Renal cortex interstitium (tissue), 11 donors: ENCODE measurements around the gene LCN2. TPM values are rescaled to one million over a fixed set of nuclear protein-coding genes. Genes with fewer than 3 reads are reported as not detected.
"Not testable (repeated sequence)": the region's sequence is repeated elsewhere in the genome, so short reads cannot be mapped to it uniquely, and the experiment has no call there.

Experiments used
- DNase-seq, 11 donors: peaks; one replicate each; pipeline ENCODE4 v3.0.0-alpha.2; 2013; ENCODE audit warnings: low read depth in 9 of 11, low spot score in 4 of 11; ENCODE audit errors: extremely low read depth in 1 of 11
- polyA plus RNA-seq, 3 donors: library from polyadenylated mRNA; unstranded; fragments of 120-200 nt; gene quantifications; one replicate each; pipeline ENCODE4 v1.2.1, GENCODE V29; 2013; ENCODE audit not compliant: insufficient read length in 3 of 3

The LCN2 gene
- polyA plus RNA-seq, 3 donors = 1.2 to 1.3 (median 1.2) TPM

DNA sequence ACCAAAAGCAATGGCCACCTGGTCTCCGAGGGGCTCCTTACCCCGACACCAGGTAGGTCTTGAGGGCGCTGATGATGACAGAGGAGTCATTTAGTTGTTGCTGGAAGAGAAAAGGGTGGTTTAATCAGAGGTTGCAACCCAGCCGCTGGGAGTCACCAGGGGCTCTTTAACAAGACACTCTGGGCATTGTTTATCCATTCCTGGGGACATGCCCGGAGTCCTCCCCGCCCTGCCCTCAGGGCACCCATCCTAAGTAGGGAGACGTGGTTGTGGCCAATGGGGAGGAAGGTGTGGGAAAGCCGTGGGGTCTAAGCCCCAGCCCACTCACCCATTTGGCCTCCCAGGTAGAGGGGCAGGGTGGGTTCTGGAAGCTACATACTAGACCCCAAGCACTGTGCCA, 24.8 kb upstream of the LCN2 start:
- DNase-seq = no peak

DNA sequence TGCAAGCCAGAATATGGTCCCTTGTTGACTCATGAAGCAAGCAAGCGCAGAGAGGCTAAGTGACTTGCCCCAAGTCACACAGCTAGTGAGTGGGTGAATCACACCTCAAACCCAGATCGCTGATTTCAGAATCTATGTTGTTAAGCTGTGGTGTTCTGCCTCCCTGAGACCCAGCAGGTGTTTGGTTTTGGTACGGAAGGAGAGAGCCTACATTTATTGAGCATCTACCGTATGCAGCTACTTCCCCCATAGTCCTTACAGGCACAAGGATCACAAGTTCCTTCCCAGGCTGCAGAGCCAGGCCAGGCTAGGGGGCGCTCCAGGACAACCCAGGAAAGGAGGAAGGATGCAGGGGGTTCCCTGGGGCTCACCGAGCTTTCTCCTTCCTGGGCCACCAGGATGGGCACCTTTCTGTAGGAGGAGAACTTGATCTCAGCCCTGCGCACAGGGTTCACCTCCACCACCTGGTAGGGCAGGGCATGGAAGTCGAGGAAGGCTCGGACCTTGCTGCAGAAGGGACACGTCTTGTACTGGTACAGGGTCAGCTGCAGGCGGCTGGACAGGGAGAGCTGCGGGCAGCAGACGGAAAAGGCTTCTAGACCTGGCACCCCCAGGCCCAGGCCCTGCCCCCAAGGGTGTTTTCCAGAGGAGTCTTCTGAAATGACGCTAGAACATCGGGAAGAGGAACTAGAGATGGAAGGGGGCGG, 24.2 kb upstream of the LCN2 start:
- peak in 1 of 11 donors; percentile 50 for DNase-seq

DNA sequence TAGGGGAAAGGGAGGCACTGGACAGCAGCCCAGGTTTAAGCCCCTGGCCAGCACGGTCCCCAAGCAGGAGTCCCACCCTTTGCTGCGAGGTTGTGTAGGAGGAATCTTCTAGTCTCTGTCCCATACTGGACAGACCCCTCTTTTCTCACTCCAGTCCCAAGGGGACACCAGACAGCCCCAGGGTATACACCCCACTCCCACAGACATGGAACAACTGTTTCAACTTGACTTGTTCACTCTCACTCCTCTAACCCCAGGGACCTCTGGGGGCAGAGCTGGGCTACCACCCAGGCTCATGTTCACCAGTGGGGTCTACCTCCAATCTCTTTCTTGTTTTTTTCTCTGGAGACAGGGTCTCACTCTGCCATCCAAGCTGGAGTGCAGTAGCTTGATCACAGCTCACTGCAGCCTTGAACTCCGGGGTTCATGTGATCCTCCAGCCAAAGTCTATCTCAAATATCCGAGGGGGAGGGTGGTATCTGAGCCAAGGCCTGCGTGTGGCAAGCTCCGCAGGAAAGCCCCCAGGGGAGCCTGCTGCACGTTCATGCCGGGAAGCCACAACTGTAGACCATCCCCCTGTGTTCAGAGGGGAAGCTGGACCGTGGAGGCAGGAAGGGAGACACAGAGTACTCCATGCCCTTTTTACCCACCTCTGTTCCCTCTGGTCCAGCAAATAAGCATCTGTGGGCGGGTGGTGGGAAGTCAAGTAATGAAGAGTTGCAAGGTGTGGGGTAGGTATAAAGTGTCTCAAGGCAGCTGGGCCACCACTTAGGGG, 23.5 kb upstream of the LCN2 start:
- no peak for DNase-seq

DNA sequence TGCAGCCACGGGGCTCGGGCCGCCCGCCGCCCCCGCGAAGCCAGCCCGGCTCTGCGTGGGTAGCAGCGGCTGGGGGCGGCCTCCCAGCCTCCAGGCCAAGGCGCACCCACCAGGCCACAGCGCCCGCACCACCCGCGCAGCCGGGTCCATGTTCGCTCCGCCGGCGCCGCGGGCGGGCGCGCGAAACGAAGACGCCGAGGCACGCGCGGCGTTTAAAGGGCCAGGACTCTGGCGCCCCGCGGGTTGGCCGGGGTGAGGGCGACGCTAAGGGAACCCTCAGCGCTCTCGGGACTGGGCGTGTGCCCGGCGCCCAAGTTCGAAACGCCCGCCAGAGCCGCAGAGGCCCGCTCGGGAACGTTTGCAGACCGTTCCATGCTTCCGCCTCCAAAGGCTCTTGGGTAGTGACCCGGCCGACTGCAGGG, 21.7 kb upstream of the LCN2 start, which contains the start of gene PTGES2:
Gene PTGES2, minus strand, starts transcription at position 162 of the 422 bp plus-strand sequence. Its CDS starts 12 bp downstream, at position 150.
- DNase-seq = peak; percentile 69 to 89 (median 81)

DNA sequence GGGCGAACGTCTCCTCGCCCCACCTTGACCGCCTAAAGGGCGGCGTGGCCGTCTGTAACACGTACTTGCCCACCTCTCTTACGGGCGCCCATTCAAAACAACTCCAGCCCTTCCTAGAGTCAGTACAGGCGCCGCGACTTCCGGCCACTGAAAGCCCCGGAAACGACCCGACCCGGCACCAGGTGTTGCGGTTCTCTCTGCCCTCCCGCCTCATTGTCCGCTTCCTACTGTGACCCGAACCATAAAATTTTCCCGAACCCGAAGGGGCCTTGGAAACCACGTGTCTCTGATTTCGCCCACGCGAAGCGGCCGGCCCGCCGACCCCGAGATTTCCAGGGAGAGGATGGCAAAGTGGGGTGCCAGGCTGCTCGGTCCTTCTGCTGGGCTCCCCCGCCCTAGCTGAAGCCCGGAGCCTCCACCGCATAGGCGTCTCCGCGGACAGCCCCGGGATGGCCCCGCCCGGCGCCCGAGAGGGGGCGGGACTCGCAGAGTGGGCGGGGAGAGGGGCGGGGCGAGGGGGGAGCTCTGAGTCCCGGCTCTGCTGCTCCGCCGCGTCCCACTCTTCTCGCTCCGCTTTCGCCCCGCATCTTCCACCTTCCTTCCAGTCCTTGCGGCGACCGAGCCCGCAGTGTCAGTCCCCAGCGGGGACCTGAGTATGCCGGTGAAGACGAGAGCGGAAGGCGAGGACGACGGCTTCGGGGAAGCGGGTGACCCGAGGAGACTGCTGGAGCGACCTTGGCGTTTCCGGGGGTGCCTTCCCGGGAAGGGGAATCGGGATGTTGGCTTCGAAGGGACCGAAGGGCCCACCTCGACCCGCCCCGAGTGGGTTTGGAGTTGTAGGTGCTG, 21.0 kb upstream of the LCN2 start:
- DNase-seq = peak; percentile 81 to 92 (median 91)

DNA sequence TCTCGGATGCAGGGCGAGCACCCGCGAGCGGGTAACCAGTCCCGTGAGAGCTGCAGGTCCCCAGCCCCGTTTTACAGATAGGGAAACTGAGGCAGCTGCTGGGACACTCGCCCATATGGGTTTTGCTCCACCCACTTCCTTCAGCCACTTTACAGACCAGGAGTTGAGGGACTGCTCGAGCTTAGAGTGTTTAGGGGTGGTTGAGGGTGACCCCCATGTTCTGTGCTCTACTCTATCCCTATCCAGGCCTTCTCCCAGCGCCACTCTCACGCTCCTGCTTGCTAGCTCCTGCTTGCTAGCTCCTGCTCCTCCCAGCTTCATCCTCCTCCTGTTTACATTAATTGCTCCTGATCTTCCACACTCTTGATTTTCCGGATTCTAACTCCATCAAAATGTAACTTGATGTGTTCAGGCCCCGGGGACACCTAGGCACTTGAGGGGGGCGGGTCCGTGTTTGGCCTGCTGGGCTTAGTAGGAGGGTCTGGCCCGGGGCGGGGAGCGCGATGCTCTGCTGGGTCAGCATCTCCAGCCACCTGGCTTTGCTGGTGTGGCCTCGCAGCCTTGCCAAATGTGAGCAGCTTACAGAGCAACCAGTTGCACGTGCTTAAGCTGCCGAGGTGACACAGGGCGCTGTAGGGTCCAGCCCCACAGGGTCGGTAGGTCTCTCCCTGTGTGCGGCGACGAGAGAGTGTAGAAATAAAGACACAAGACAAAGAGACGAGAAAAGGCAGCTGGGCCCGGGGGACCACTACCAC, 20.2 kb upstream of the LCN2 start:
- DNase-seq = no peak

DNA sequence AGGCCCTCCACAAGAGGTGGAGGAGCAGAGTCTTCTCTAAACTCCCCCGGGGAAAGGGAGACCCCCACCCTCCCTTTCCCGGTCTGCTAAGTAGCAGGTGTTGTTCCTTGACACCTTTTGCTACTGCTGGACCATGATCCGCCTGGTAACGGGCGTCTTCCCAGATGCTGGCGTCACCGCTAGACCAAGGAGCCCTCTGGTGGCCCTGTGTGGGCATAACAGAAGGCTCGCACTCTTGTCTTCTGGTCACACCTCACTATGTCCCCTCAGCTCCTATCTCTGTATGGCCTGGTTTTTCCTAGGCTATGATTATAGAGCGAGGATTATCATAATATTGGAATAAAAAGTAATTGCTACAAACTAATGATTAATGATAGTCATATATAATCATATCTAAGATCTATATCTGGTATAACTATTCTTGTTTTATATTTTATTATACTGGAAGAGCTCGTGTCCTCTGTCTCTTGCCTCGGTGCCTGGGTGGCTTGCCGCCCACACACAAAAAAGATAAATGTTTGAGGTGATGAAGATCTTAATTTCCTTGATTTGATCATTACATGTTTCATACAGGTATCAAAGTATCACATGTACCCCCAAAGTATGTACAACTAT, 19.2 kb upstream of the LCN2 start:
- not testable (repeated sequence) for DNase-seq

DNA sequence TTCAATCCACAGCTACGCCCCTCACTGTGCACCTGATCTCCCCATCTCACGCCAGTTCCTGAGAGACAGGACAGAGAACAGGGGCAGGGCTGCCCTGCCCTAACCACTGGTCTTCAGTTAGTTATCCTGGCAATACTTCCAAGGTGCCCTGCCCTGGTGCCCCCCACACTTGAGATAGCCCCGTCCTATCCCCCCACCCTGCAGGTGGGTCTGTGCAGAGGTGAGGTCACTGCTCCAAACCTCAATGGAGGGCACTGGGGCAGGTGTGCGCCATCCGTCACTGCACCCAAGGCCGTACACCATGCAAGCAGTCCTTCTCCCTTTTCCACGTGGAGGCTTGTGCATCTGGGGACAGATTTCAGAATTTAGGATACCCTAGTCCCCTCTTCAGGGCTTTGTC, 18.6 kb upstream of the LCN2 start:
- DNase-seq = not testable (repeated sequence)

DNA sequence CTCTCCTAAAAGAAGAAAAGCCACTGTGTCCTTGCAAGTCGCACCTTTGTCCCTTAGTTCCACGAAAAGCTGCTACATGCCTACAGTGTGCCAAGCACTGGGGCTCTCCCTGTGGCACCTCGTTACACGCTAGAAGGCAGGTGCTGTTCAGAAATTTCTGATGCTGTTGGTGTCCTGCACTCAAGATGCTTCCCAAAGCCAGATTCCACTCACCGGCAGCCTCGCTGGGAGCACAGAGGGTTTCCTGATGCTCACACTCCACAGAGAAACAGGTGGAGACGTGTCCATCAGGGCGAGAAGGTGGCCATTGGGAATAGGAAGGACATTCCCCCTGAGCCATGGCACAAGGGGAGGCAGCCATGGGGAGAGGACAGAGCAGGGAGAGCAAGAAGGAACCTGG, 17.9 kb upstream of the LCN2 start:
- not testable (repeated sequence) for DNase-seq

DNA sequence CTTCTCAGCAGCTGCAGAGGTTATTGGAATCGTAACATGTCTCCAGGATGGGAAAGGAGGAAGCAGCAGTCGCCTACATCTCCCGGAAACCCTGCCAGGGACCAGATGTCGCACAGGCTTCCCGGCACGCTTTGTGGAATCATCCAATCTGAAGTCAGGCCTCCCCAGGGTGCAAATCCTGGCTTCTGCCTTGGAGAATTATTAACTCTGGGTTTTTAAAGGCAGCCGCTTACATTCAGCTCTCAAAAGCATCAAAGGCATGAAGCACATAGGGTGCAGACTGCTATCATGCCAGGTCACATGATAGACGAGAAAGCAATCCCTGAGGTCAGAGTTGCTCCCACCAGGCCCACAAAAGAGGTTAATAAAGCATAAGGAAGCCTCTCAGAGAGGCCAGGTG, 17.1 kb upstream of the LCN2 start:
- DNase-seq = not testable (repeated sequence)

DNA sequence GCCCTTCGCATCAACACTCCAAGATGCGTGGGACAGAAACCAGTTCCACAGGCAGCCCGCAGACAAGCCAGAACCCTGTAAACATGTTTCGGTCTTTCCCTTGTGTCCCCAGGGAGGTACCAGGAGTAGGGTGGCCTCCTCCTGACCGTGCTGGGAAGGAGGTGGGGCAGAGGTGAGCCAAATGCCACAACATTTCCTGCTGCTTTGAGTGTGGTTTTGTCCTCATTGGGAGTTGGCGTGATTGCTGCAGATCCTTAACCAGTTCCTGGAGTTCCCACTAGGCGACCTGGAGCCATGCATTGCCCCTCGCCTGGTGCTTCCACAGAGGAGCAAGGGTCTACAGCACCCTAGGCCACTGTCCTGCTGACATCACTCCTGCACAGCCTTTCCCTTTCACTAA, 13.7 kb upstream of the LCN2 start:
- not testable (repeated sequence) for DNase-seq

DNA sequence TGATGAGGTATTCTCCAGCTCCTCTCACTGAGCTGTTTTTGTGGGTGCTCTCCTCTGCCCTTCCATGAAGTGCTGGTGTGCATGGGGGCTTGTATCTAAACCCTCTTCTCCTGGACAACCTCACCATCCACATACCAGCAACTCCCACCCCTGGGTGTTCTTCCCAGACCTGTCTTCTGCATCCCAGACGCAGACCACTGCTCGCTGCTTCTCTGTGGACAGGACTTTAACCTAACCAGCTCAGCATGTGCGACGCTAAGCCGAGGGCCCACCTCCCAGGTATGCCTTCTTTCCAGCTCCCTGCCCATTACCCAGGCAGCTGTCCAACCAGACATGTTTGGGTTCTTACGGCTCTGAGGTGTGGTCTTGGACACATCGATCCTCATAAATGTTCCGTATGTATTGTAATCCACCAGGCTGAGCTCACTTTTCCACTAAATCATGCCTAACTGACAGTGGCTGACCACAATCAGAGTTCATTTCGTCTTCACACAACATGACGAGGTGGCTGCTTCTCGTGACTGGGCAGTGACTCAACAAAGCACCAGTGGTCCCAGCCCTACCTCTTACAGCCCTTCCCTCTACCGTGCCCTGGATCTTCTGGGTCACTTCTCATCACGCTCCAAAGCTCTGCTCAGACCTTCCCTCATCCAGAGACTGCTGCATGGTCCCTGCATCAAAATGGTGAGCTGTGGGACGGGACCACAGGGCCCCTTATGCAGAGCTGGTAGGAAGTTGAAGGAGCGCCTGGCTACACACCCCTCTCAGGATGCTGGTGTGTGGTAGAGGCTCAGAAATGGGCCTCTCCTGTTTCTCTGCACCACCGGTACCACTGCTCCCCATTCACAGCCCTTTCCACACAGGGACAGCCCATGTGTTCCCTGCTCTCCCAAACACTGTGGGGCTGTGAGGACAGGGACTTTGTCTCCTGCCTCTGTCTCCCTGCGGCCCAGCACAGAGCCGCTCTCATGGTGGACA, 12.1 kb upstream of the LCN2 start:
- no peak for DNase-seq

DNA sequence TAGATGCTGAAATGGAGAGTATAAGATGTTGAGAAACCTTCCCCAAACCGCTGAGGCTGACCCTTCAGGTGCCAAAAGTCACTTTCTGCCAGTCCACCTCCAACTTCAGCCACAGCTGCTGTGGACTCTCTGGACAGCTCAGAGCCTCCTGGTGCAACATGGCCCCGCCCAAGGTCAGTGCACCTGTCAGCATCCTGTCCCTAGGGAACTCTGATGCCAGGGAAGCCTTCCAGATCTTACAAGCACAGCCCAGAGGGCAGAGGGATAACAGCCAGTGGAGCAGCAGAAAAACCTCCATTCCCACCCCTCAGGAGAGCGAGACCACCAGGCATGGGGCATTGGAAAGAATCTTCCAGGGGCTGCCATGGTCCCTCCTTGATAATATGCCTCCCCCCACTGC, 11.3 kb upstream of the LCN2 start:
- DNase-seq = no peak

DNA sequence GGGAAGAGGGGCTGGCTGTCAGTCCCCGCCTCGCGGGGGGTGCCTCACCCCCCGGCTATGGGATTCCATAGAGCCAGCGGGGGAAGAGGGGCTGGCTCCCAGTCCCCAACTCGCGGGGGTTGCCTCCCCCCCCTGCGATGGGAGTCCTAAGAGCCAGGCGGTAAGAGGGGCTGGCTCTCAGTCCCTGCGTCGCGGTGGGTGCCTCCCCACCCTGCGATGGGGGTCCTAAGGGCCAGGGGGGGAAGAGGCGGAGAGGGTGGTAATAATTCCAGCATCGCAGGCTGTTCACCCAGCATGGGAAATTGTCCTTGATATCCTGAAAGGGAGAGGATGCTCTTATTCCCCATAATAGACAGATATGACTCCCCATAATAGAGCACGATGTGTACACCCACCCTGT, 9.6 kb upstream of the LCN2 start:
- no peak for DNase-seq

DNA sequence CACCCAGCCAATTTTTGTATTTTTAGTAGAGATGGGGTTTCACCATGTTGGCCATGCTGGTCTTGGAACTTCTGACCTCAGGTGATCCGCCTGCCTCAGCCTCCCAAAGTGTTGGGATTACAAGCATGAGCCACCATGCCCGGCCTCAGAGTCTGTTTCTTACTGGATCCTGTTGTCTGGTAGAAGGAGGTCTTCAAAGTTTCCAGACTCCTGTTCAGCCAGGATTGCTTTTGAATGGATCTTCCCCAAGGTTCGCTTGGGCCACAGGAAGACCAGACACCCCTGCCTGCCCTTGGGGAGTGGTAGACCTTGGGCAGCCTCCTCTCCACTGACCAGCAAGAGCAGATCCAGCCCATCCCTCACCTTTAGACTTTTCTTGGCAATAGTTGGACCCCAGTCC, 7.6 kb upstream of the LCN2 start:
- no peak for DNase-seq

DNA sequence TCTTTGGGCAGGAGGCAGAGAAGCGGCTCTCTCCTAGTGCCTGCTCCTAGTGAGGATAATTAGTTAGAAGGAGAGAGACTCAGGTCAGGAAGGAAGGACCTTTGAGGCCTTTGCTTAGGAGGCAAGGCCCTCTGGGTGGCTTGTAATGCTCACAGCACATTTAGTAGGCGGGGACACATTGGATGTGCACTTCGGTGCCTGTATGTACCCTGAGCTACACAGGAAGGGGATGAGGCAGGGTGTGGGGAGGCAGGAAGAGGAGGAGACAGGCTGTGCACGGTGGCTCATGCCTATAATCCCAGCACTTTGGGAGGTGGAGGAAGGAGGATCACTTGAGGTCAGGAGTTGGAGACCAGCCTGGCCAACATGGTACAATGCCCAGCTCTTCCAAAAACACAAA, 7.2 kb upstream of the LCN2 start:
- no peak for DNase-seq

DNA sequence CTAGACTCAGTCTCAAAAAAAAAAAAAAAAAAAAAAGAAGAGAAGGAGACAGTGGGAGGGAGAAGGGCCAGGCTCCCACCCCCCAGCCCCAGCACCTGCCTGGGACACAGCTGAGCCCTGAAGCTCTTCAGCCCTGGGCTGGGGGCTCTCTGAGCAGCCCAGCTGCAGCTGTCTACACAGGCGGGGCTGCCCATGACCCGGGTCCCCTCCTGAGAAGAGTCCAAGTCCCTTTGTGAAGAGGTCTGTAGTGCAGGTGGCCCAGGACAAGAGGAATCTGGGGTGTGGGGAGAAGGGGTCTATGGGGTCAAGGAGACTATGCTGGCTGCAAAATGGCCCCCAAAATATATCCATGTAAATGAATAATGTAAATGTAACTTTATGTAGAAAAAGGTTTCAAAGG, 6.7 kb upstream of the LCN2 start:
- DNase-seq = no peak
